Breast epithelium (tissue), 4 donors: Measurements from ENCODE around the gene COL26A1. TPM values are rescaled to one million over a fixed set of nuclear protein-coding genes. Genes with fewer than 3 reads are reported as not detected.

Source experiments
- DNase-seq, 2 donors: peaks; one replicate each; pipeline ENCODE4 v3.0.0-alpha.2; 2019; ENCODE audit warnings: low spot score in 2 of 2
- H3K27ac ChIP-seq, 2 donors: fragments of 200-600 bp; sonication (generic) in 1 of 2; one replicate each; pipeline ENCODE4 v1.5.1; 2016 to 2019; ENCODE audit warnings: mild to moderate bottlenecking in 1 of 2
- H3K27me3 ChIP-seq, 2 donors: fragments of 200-600 bp; sonication (generic) in 1 of 2; one replicate each; pipeline versions ENCODE4 v1.5.1 to v1.6.0; 2017 to 2019; ENCODE audit warnings: control low read depth in 1 of 2, mild to moderate bottlenecking in 1 of 2
- H3K36me3 ChIP-seq: fragments of 200-600 bp; one replicate; pipeline ENCODE4 v1.5.1; 2019
- H3K4me1 ChIP-seq, 2 donors: fragments of 200-600 bp; sonication (generic); one replicate each; pipeline ENCODE4 v1.5.1; 2016 to 2019; ENCODE audit warnings: control low read depth in 1 of 2
- H3K4me3 ChIP-seq, 3 donors: fragments of 200-600 bp; sonication (generic); 1 replicate in 2 of 3; 2 replicates in 1 of 3; pipeline ENCODE4 v1.5.1; 2016 to 2019; ENCODE audit warnings: mild to moderate bottlenecking in 3 of 3, moderate library complexity in 2 of 3
- H3K9me3 ChIP-seq, 2 donors: fragments of 200-600 bp; sonication (generic) in 1 of 2; one replicate each; pipeline ENCODE4 v1.5.1; 2016 to 2019; ENCODE audit warnings: control low read depth in 1 of 2
- POLR2A ChIP-seq: fragments of 450-650 bp; IDR thresholded peaks from one replicate; pipeline ENCODE4 v1.6.1; 2016; ENCODE audit warnings: antibody characterized with exemption, mild to moderate bottlenecking, moderate library complexity
- POLR2AphosphoS5 ChIP-seq, 3 donors: sonication (generic); formaldehyde crosslinking; IDR thresholded peaks; one replicate each; pipeline ENCODE4 v1.6.1; 2017; ENCODE audit warnings: antibody characterized with exemption in 3 of 3
- intact Hi-C: fragments of 100-400 bp; cut with DNase I; formaldehyde crosslinking; loops from one replicate; pipeline ENCODE4 v1.15.1; 2023; ENCODE audit warnings: low total_unique reads
- total RNA-seq, 3 donors: library from RNA; depleted of rRNA; stranded (reverse); fragments of >200 nt; gene quantifications; one replicate each; pipeline ENCODE4 v1.1.0, GENCODE V29; 2016
- TF ChIP-seq, protein P1 (sequence below), 3 donors: fragments of 450-650 bp; IDR thresholded peaks; one replicate each; pipeline ENCODE4 v1.5.1; 2016 to 2017; ENCODE audit warnings: antibody characterized with exemption in 3 of 3, mild to moderate bottlenecking in 3 of 3, moderate library complexity in 3 of 3

The COL26A1 gene
- total RNA-seq, 3 donors from 2014 or later: not detected

DNA sequence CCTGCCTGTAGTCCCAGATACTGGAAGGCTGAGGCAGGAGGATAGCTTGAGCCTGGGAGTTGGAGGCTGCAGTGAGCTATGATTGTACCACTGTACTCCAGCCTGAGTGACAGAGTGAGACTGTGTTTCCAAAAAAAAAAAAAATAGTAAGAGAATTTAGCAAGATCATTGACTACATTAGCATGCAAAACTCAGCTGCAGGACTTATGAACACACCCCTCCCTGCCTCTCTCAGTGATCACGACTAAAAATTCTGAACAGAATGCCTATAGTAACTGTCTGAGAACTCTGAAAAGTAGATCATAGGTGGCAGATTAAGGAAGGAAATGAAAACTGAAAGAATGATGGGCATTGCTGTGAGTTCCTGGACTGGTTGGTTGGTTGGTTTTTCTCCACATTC is 215.9 kb downstream of the COL26A1 start:
- Histone ChIP-seq H3K27ac (no peak overlapping the region), H3K27me3 (peaks cover 0 to 13% of the 10 kb centered on the region in 2 donors), H3K4me3 (no peak overlapping the region), H3K36me3 (no peaks in the 10 kb centered on the region), H3K9me3 (peaks cover 5 to 15% of the 10 kb centered on the region in 2 donors), H3K4me1 (no peaks in the 10 kb centered on the region)
- intact Hi-C loops: no loop called here
- DNase-seq: no peak
- TF ChIP-seq, protein P1, sequence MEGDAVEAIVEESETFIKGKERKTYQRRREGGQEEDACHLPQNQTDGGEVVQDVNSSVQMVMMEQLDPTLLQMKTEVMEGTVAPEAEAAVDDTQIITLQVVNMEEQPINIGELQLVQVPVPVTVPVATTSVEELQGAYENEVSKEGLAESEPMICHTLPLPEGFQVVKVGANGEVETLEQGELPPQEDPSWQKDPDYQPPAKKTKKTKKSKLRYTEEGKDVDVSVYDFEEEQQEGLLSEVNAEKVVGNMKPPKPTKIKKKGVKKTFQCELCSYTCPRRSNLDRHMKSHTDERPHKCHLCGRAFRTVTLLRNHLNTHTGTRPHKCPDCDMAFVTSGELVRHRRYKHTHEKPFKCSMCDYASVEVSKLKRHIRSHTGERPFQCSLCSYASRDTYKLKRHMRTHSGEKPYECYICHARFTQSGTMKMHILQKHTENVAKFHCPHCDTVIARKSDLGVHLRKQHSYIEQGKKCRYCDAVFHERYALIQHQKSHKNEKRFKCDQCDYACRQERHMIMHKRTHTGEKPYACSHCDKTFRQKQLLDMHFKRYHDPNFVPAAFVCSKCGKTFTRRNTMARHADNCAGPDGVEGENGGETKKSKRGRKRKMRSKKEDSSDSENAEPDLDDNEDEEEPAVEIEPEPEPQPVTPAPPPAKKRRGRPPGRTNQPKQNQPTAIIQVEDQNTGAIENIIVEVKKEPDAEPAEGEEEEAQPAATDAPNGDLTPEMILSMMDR (IDR thresholded peaks at IDR 0.05): no peak
- TF ChIP-seq POLR2AphosphoS5 (IDR thresholded peaks at IDR 0.05) (no peak), POLR2A (no peak)

DNA sequence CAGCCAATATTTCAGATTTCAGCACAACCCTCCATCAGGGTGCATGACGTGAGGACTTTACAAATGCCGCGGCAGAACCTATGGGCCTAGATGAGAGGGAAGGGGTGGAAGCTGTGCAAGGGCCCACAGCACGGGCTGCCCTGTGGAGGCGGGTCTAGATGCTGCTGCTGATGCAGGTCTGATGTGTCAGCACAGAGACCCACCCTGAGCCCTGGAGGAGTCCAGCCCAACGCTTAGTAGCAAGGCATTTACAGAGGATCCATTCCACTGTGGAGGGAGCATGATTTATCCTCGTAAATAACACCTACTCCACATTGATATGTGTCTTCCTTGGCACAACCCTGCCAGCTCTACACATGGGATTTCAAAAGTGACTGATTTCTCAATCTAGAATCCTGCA is 217.9 kb downstream of the COL26A1 start:
- Histone ChIP-seq H3K27ac (no peak overlapping the region), H3K4me1 (no peaks in the 10 kb centered on the region), H3K36me3 (no peaks in the 10 kb centered on the region), H3K27me3 (peaks cover 0 to 14% of the 10 kb centered on the region in 2 donors), H3K4me3 (no peak overlapping the region), H3K9me3 (peaks cover 5 to 16% of the 10 kb centered on the region in 2 donors)
- TF ChIP-seq POLR2AphosphoS5 (IDR thresholded peaks at IDR 0.05) (no peak), POLR2A (no peak)
- TF ChIP-seq, protein P1 (IDR thresholded peaks at IDR 0.05): no peak
- no peak for DNase-seq
- intact Hi-C loops: no loop called here

DNA sequence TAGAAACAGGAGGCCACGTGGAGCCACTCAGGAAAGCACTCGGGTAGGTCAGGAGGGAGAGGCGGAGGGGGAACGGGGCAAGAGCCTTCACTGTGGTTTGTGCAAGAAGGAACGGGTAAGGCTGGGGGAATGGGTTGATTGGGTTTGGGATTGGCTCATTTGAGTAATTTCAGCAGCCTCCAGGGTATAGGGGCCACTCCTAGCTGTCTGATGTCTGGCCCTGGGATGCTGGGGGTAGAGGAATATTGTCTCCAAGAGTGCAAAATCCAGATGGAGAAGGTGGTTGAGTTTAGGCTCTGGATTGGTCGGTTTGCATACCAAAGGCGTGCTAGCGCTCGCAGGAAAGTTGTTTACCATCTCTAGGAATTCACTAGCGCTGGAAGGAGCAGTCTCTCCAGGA is 219.2 kb downstream of the COL26A1 start:
- peaks cover 0 to 14% of the 10 kb centered on the region in 2 donors for H3K27me3 ChIP-seq
- H3K9me3 ChIP-seq: peaks cover 5 to 12% of the 10 kb centered on the region in 2 donors
- DNase-seq: no peak
- no peak overlapping the region for H3K27ac ChIP-seq
- TF ChIP-seq POLR2AphosphoS5 (IDR thresholded peaks at IDR 0.05): no peak
- TF ChIP-seq, protein P1 (IDR thresholded peaks at IDR 0.05): no peak
- TF ChIP-seq POLR2A: no peak
- H3K4me1 ChIP-seq: no peaks in the 10 kb centered on the region
- no peaks in the 10 kb centered on the region for H3K36me3 ChIP-seq
- H3K4me3 ChIP-seq: no peak overlapping the region
- intact Hi-C loops: no loop called here

DNA sequence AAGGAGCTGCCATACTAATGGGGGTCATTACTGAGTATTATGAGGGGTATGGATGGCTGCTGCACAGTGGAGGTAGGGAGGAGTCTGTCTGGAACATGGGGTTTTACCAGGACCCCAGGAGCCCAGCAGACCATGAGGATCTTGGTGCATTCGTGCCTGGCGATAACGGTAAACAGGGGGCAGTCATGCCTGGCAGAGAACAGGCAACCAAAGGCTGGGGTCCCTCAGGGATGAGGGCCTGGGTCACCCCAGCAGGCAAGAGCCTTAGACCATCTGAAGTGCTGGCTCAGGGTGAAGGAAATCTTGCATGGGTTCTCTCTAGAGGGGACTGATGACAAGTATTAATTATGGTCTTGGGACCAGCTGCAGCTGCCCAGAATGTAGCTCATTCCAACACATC is 220.3 kb downstream of the COL26A1 start:
- H3K27ac ChIP-seq: no peak overlapping the region
- no peaks in the 10 kb centered on the region for H3K36me3 ChIP-seq
- TF ChIP-seq POLR2A (no peak), POLR2AphosphoS5 (IDR thresholded peaks at IDR 0.05) (no peak)
- TF ChIP-seq, protein P1 (IDR thresholded peaks at IDR 0.05): no peak
- H3K4me1 ChIP-seq: no peaks in the 10 kb centered on the region
- DNase-seq: no peak
- H3K4me3 ChIP-seq: no peak overlapping the region
- H3K27me3 ChIP-seq: peaks cover 0 to 14% of the 10 kb centered on the region in 2 donors
- H3K9me3 ChIP-seq: peaks cover 5 to 9% of the 10 kb centered on the region in 2 donors
- intact Hi-C loops: no loop called here

DNA sequence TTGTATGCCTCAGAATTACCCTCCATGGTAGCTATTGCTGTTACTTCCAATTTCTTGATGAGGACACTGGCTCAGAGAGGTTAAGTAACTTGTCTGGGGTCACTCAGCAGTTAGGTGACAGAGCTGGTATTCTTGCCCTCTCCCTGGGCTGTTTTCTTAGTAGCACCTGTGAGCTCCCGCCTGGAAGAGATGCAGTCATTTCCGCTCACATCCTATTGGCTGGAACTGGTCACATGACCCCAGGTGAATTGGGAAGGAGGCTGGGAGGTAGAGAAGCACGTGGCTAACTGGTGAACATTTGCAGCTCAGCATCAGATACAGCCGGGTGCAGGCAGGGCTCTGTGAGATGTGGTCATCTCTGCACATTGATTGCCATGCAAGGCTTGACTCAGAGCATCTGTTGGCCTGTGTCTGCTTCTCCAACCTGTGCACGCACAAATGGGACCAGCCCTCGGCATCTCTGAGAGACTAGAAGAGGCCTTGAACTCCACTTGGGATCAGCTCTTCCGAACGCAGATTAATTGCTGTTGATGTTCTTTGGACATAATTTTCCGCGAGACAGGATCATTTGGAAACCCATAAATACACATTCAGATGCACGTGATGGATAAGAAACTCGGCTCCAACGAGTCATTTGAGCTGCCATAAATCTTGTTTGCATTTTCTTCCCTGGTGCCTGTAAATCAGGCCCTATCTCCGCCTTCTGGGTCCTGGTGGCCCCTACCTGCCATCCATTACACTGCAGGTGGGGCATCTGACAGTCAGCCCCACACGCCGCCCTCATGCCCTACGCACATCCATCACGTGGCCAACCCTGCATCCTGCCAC is 223.6 kb downstream of the COL26A1 start:
- no peak overlapping the region for H3K27ac ChIP-seq
- intact Hi-C loops: no loop called here
- no peak overlapping the region for H3K4me3 ChIP-seq
- TF ChIP-seq POLR2A (no peak), POLR2AphosphoS5 (IDR thresholded peaks at IDR 0.05) (no peak)
- TF ChIP-seq, protein P1 (IDR thresholded peaks at IDR 0.05): no peak
- H3K36me3 ChIP-seq: no peaks in the 10 kb centered on the region
- DNase-seq: no peak
- peaks cover 5 to 9% of the 10 kb centered on the region in 2 donors for H3K9me3 ChIP-seq
- H3K27me3 ChIP-seq: peaks cover 0 to 14% of the 10 kb centered on the region in 2 donors
- H3K4me1 ChIP-seq: no peaks in the 10 kb centered on the region
